Measurements from ENCODE around the gene ARNT2. TPM values are rescaled to one million over a fixed set of nuclear protein-coding genes. Genes with fewer than 3 reads are reported as not detected.

Gene ARNT2
- total RNA-seq, 1 experiment from 2014 or later, result 7.0 TPM

DNA sequence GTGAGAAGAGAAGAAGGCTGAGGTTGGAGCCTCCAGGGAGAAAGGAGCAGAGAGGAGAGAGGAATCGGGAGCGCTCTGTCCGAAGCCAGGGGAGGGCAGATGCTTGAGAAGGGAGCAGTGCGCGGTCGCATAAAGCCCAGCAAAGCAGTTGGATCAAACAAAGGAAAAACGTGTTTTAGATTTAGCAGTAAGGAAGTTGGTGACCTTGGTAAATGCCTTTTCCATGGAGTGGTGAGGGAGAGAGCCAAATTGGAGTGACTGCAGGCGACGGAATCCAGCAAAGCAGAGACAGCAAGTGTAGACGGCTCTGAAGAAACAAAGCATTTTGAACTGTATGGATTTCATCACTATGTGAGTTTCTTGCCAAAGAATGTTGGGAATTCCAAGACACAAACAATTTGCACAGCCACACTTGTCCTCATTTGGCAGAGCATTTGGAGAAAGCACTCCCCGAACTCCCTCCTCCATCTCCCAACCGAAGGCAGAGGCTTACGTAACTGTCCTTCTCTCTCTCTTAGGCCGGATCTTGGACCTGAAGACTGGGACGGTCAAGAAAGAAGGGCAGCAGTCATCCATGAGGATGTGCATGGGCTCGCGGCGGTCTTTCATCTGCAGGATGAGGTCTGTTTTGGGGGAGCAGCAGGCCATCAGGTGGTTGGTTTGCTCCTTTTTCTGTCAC is 103.6 kb downstream of the ARNT2 start:
- Mint-ChIP-seq H3K27me3 (ENCODE audit: low read depth) (no peaks in the 10 kb centered on the region), H3K4me3 (no peak overlapping the region), H3K9me3 (peaks cover 6% of the 10 kb centered on the region; the same call in 1 of the 2 replicates), H3K27ac (no peak overlapping the region), H3K4me1 (no peaks in the 10 kb centered on the region), H3K36me3 (no peaks in the 10 kb centered on the region)
- no peak for TF ChIP-seq NR2C2 (CRISPR knock-in tag; IDR thresholded peaks at IDR 0.05)
- TF ChIP-seq FOXK1 (CRISPR knock-in tag; IDR thresholded peaks at IDR 0.05), result no peak
- no peak for TF ChIP-seq ELF4 (CRISPR knock-in tag; IDR thresholded peaks at IDR 0.05; ENCODE audit: low read depth)
- TF ChIP-seq ESRRA (CRISPR knock-in tag; IDR thresholded peaks at IDR 0.05; ENCODE audit: borderline replicate concordance), result no peak
- ChIA-PET POLR2A (no interaction called here), CTCF (no interaction called here)
- DNase-seq (ENCODE audit: low spot score), result no peak
- no peak for ATAC-seq

DNA sequence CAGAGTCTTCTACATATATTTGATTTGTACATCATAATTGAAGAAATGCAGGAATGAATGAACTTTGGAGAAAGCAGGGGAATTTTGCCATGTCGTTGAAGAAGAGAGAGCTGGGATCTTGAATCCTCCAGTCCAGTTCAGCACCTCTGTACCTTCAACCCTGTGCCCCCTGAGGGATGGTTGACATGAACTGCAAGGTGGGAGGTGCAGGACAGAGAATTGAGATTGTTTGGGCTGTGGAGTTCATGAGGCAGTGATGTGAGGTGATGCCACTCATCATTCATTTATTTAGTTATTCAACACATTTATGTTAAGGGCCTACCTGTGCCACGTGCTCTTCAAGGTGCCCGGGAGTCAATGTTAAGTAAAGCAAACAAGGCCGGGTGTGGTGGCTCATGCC is 104.6 kb downstream of the ARNT2 start:
- H3K27ac Mint-ChIP-seq, result no peak overlapping the region

DNA sequence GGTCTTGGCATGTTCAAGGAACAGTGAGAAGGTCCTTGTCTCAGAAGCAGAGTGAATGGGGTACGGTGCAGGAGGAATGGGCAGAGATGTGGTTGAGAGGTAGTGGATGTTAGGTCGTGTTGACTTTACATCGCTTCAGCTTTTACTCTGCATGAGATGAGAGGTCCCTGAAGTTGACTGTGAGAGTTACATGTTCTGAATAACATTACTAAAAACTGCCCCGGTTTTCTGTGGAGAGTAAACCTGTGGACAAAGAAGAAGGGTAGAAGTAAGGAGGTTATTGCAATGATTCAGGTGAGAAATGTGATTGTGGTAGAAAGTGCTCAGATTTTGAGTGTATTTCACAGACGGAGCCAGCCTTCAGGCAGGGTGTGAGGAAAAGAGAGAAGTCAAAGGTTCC is 105.6 kb downstream of the ARNT2 start:
- Mint-ChIP-seq H3K9me3 (peaks cover 6% of the 10 kb centered on the region; the same call in 1 of the 2 replicates), H3K4me3 (no peak overlapping the region), H3K36me3 (no peaks in the 10 kb centered on the region), H3K4me1 (no peaks in the 10 kb centered on the region), H3K27me3 (ENCODE audit: low read depth) (no peaks in the 10 kb centered on the region), H3K27ac (no peak overlapping the region)
- DNase-seq (ENCODE audit: low spot score), result no peak
- ChIA-PET CTCF (no interaction called here), POLR2A (no interaction called here)
- ATAC-seq, result no peak
- TF ChIP-seq, protein P1, sequence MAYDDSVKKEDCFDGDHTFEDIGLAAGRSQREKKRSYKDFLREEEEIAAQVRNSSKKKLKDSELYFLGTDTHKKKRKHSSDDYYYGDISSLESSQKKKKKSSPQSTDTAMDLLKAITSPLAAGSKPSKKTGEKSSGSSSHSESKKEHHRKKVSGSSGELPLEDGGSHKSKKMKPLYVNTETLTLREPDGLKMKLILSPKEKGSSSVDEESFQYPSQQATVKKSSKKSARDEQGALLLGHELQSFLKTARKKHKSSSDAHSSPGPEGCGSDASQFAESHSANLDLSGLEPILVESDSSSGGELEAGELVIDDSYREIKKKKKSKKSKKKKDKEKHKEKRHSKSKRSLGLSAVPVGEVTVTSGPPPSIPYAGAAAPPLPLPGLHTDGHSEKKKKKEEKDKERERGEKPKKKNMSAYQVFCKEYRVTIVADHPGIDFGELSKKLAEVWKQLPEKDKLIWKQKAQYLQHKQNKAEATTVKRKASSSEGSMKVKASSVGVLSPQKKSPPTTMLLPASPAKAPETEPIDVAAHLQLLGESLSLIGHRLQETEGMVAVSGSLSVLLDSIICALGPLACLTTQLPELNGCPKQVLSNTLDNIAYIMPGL (CRISPR knock-in tag; IDR thresholded peaks at IDR 0.05), result no peak
- TF ChIP-seq, protein P2, sequence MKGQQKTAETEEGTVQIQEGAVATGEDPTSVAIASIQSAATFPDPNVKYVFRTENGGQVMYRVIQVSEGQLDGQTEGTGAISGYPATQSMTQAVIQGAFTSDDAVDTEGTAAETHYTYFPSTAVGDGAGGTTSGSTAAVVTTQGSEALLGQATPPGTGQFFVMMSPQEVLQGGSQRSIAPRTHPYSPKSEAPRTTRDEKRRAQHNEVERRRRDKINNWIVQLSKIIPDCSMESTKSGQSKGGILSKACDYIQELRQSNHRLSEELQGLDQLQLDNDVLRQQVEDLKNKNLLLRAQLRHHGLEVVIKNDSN (CRISPR knock-in tag; IDR thresholded peaks at IDR 0.05), result no peak
- TF ChIP-seq ZNF416 (CRISPR knock-in tag; IDR thresholded peaks at IDR 0.05), result no peak
- no peak for TF ChIP-seq FOXK1 (CRISPR knock-in tag; IDR thresholded peaks at IDR 0.05)
- TF ChIP-seq, protein P3, sequence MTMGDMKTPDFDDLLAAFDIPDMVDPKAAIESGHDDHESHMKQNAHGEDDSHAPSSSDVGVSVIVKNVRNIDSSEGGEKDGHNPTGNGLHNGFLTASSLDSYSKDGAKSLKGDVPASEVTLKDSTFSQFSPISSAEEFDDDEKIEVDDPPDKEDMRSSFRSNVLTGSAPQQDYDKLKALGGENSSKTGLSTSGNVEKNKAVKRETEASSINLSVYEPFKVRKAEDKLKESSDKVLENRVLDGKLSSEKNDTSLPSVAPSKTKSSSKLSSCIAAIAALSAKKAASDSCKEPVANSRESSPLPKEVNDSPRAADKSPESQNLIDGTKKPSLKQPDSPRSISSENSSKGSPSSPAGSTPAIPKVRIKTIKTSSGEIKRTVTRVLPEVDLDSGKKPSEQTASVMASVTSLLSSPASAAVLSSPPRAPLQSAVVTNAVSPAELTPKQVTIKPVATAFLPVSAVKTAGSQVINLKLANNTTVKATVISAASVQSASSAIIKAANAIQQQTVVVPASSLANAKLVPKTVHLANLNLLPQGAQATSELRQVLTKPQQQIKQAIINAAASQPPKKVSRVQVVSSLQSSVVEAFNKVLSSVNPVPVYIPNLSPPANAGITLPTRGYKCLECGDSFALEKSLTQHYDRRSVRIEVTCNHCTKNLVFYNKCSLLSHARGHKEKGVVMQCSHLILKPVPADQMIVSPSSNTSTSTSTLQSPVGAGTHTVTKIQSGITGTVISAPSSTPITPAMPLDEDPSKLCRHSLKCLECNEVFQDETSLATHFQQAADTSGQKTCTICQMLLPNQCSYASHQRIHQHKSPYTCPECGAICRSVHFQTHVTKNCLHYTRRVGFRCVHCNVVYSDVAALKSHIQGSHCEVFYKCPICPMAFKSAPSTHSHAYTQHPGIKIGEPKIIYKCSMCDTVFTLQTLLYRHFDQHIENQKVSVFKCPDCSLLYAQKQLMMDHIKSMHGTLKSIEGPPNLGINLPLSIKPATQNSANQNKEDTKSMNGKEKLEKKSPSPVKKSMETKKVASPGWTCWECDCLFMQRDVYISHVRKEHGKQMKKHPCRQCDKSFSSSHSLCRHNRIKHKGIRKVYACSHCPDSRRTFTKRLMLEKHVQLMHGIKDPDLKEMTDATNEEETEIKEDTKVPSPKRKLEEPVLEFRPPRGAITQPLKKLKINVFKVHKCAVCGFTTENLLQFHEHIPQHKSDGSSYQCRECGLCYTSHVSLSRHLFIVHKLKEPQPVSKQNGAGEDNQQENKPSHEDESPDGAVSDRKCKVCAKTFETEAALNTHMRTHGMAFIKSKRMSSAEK (CRISPR knock-in tag; IDR thresholded peaks at IDR 0.05; ENCODE audit: borderline replicate concordance), result no peak

More for the DNA sequence above, 104.6 kb downstream of the ARNT2 start:
- CTCF ChIA-PET, result no interaction called here
- DNase-seq (ENCODE audit: low spot score) (no peak), ATAC-seq (no peak)
- TF ChIP-seq ZNF416 (CRISPR knock-in tag; IDR thresholded peaks at IDR 0.05) (no peak), HMGA2 (CRISPR knock-in tag; IDR thresholded peaks at IDR 0.05) (no peak)
- TF ChIP-seq, protein P4, sequence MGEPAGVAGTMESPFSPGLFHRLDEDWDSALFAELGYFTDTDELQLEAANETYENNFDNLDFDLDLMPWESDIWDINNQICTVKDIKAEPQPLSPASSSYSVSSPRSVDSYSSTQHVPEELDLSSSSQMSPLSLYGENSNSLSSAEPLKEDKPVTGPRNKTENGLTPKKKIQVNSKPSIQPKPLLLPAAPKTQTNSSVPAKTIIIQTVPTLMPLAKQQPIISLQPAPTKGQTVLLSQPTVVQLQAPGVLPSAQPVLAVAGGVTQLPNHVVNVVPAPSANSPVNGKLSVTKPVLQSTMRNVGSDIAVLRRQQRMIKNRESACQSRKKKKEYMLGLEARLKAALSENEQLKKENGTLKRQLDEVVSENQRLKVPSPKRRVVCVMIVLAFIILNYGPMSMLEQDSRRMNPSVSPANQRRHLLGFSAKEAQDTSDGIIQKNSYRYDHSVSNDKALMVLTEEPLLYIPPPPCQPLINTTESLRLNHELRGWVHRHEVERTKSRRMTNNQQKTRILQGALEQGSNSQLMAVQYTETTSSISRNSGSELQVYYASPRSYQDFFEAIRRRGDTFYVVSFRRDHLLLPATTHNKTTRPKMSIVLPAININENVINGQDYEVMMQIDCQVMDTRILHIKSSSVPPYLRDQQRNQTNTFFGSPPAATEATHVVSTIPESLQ (CRISPR knock-in tag; IDR thresholded peaks at IDR 0.05), result no peak
- TF ChIP-seq, protein P3 (CRISPR knock-in tag; IDR thresholded peaks at IDR 0.05; ENCODE audit: borderline replicate concordance), result no peak
- POLR2A ChIA-PET, result no interaction called here
- H3K4me3 Mint-ChIP-seq, result no peak overlapping the region
- no peaks in the 10 kb centered on the region for H3K36me3 Mint-ChIP-seq
- H3K4me1 Mint-ChIP-seq, result no peaks in the 10 kb centered on the region
- no peaks in the 10 kb centered on the region for H3K27me3 Mint-ChIP-seq (ENCODE audit: low read depth)
- H3K9me3 Mint-ChIP-seq, result peaks cover 6% of the 10 kb centered on the region; the same call in 1 of the 2 replicates
